HepG2 (cell line): ENCODE measurements around the gene PAM16. TPM values are rescaled to one million over a fixed set of nuclear protein-coding genes. Genes with fewer than 3 reads are reported as not detected.

Source experiments
- ATAC-seq: fragments of 200-7000 bp; cut with Tn5 transposase; 3 replicates; pipeline ENCODE4 v1.9.1; 2020; ENCODE audit warnings: mild to moderate bottlenecking, moderate library complexity
- BruUV-seq: library from RNA; stranded (reverse); fragments of 400-500 nt; replicated peaks from 2 replicates; lab custom pipeline; 2021; lab: Mats Ljungman, UMichigan
- CTCF ChIA-PET: fragments of 300-600 bp; formaldehyde crosslinking; extraction: SDS; loops from one replicate; lab custom pipeline; 2021; ENCODE audit warnings: low total read pairs, inconsistent platforms, low intra/inter-chr PET ratio; lab: Yijun Ruan, JAX
- POLR2A ChIA-PET: fragments of 350-600 bp; sonication (Branson Sonifier 250); formaldehyde crosslinking; loops from one replicate; lab custom pipeline; 2020; ENCODE audit warnings: antibody characterized with exemption, inconsistent platforms; lab: Yijun Ruan, JAX
- DNase-seq: peaks from one replicate; pipeline ENCODE4 v3.0.0-alpha.2; 2015; ENCODE audit warnings: low spot score
- FAIRE-seq: peaks from 3 replicates; lab custom pipeline; 2011; peaks lifted over from hg19 to GRCh38; lab: Jason Lieb, UNC
- H2AFZ ChIP-seq: one replicate; pipeline ENCODE4 v1.6.1; 2011; ENCODE audit warnings: low read length, inconsistent platforms
- H3K27ac ChIP-seq: fragments of 300-600 bp; 3 replicates; pipeline ENCODE4 v1.8.0; 2011; ENCODE audit warnings: mixed run types, mild to moderate bottlenecking, mixed read lengths, low read length, inconsistent platforms; ENCODE audit not compliant: insufficient read depth; ENCODE audit errors: extremely low read length
- H3K27me3 ChIP-seq, 2 experiments: fragments of 200-600 bp in 1 of 2; 2 replicates in 1 of 2; 3 replicates in 1 of 2; pipeline versions ENCODE4 v1.6.0 to v1.8.0; 2011; ENCODE audit warnings: low read length in 2 of 2, mild to moderate bottlenecking in 2 of 2, moderate library complexity in 2 of 2, inconsistent platforms in 1 of 2; ENCODE audit not compliant: insufficient read depth in 2 of 2, control insufficient read depth in 1 of 2
- H3K36me3 ChIP-seq, 2 experiments: fragments of 200-600 bp in 1 of 2; replicated peaks in 1 of 2; 2 replicates in 1 of 2; 3 replicates in 1 of 2; pipeline versions ENCODE4 v1.5.1 to v1.8.0; 2011; ENCODE audit warnings: low read length in 2 of 2, inconsistent platforms in 1 of 2; ENCODE audit not compliant: insufficient read depth in 2 of 2, control insufficient read depth in 1 of 2
- H3K4me1 ChIP-seq: 2 replicates; pipeline ENCODE4 v1.5.1; 2012; ENCODE audit warnings: low read length, inconsistent platforms; ENCODE audit not compliant: insufficient read depth
- H3K4me2 ChIP-seq: 2 replicates; pipeline ENCODE4 v1.6.0; 2011; ENCODE audit warnings: low read depth, low read length, inconsistent platforms
- H3K4me3 ChIP-seq, 3 experiments: fragments of 200-600 bp in 1 of 3; sonication (generic), shearing (Covaris generic) in 1 of 3; replicated peaks in 1 of 3; 2 replicates each; pipeline ENCODE4 v1.5.1; 2011 to 2016; ENCODE audit warnings: low read length in 3 of 3, inconsistent platforms in 2 of 3, low read depth in 2 of 3, mild to moderate bottlenecking in 2 of 3, control low read depth in 1 of 3, mixed read lengths in 1 of 3; ENCODE audit not compliant: insufficient read depth in 1 of 3
- H3K79me2 ChIP-seq: one replicate; pipeline ENCODE4 v1.6.1; 2011; ENCODE audit warnings: low read length, inconsistent platforms; ENCODE audit not compliant: insufficient read depth
- H3K9ac ChIP-seq: 2 replicates; pipeline ENCODE4 v1.6.0; 2011; ENCODE audit warnings: mild to moderate bottlenecking, low read depth, low read length, inconsistent platforms; ENCODE audit not compliant: insufficient read depth
- H3K9me3 ChIP-seq: 2 replicates; pipeline ENCODE4 v1.5.1; 2012; ENCODE audit warnings: mild to moderate bottlenecking, low read length
- H4K20me1 ChIP-seq: 2 replicates; pipeline ENCODE4 v1.6.0; 2011; ENCODE audit warnings: inconsistent platforms, mild to moderate bottlenecking, low read length, moderate library complexity; ENCODE audit not compliant: insufficient read depth
- AGO2 ChIP-seq: fragments of 200-400 bp; formaldehyde crosslinking; optimal IDR thresholded peaks from 2 replicates; pipeline ENCODE3; 2017; ENCODE audit warnings: mild to moderate bottlenecking, low read depth, low read length, moderate library complexity
- CEBPB ChIP-seq: IDR thresholded peaks from 2 replicates; pipeline ENCODE4 v1.6.1; 2011; ENCODE audit warnings: low read depth, low read length, improper control_type of control experiment, borderline replicate concordance
- HNRNPL ChIP-seq: fragments of 200-400 bp; formaldehyde crosslinking; IDR thresholded peaks from 2 replicates; pipeline ENCODE4 v1.6.1; 2017; ENCODE audit warnings: mild to moderate bottlenecking, low read depth, low read length
- KLF13 ChIP-seq: sonication (generic); formaldehyde crosslinking; IDR thresholded peaks from 2 replicates; pipeline ENCODE4 v1.4.0; 2020; ENCODE audit warnings: mild to moderate bottlenecking, missing genetic modification reagents
- NBN ChIP-seq: fragments of 450-650 bp; conservative IDR thresholded peaks from 2 replicates; pipeline ENCODE4 v1.6.1; 2017
- POLR2G ChIP-seq: fragments of 200-400 bp; formaldehyde crosslinking; IDR thresholded peaks from 2 replicates; pipeline ENCODE4 v1.6.1; 2018; ENCODE audit warnings: mild to moderate bottlenecking, low read depth, low read length, moderate library complexity
- RBFOX2 ChIP-seq: fragments of 200-400 bp; formaldehyde crosslinking; IDR thresholded peaks from 2 replicates; pipeline ENCODE4 v1.6.1; 2017; ENCODE audit warnings: low read depth, mild to moderate bottlenecking, low read length
- RBM22 ChIP-seq: fragments of 200-400 bp; formaldehyde crosslinking; optimal IDR thresholded peaks from 2 replicates; pipeline ENCODE3; 2017; ENCODE audit warnings: mild to moderate bottlenecking, low read length, moderate library complexity
- TERF1 ChIP-seq: sonication (generic); formaldehyde crosslinking; IDR thresholded peaks from 2 replicates; pipeline ENCODE4 v1.8.0; 2022; ENCODE audit warnings: mild to moderate bottlenecking, missing genetic modification reagents, moderate library complexity
- ZFP41 ChIP-seq: sonication (generic); formaldehyde crosslinking; IDR thresholded peaks from 2 replicates; pipeline ENCODE4 v1.4.0; 2020; ENCODE audit warnings: mild to moderate bottlenecking, missing genetic modification reagents, borderline replicate concordance
- ZNF121 ChIP-seq: sonication (generic); formaldehyde crosslinking; IDR thresholded peaks from 2 replicates; pipeline ENCODE4 v1.5.0; 2020; ENCODE audit warnings: mild to moderate bottlenecking, missing genetic modification reagents
- ZNF292 ChIP-seq: sonication (generic); formaldehyde crosslinking; IDR thresholded peaks from 2 replicates; pipeline ENCODE4 v1.8.1; 2022; ENCODE audit warnings: mild to moderate bottlenecking, low read depth, missing genetic modification reagents, borderline replicate concordance
- WGBS: methylation state at CpG from one replicate; pipeline ENCODE4 v1.1.6; 2017; ENCODE audit warnings: low lambda C conversion rate; 5-methylcytosine and 5-hydroxymethylcytosine counted together
- in situ Hi-C: cut with HindIII; loops from 2 replicates; pipeline ENCODE4 v1.10.0; 2017; ENCODE audit warnings: low pct_unique_long_range_greater_than_20kb; ENCODE audit not compliant: extremely low pct_ligation_motif_present
- intact Hi-C: fragments of 100-400 bp; cut with micrococcal nuclease; formaldehyde crosslinking; loops from one replicate; pipeline ENCODE4 v1.10.0; 2022; ENCODE audit not compliant: unreplicated experiment
- polyA plus RNA-seq, 8 experiments: library from polyadenylated mRNA; depleted of rRNA in 3 of 8; stranded (reverse) in 7 of 8; unstranded in 1 of 8; fragments of >200 nt; fragmentation: Illumina TruSeq in 4 of 8; extraction: Trizol in 4 of 8; gene quantifications; 2 replicates each; pipeline versions ENCODE4 v1.2.1 to v1.2.3, GENCODE V29; 2011 to 2016; ENCODE audit warnings: low read depth in 4 of 8, missing spikeins in 1 of 8, mixed read lengths in 1 of 8; ENCODE audit not compliant: insufficient read depth in 1 of 8
- total RNA-seq, 5 experiments: library from RNA; depleted of rRNA; stranded (reverse); fragments of >200 nt; fragmentation: Illumina TruSeq; extraction: Trizol; gene quantifications; 2 replicates each; pipeline ENCODE4 v1.2.3, GENCODE V29; 2016; ENCODE audit warnings: low read depth in 1 of 5

The PAM16 gene
- total and polyA plus RNA-seq, 2 of the 13 experiments (the other 11 are each of a cell fraction or from before 2014, with no cell fraction given): 51.5 to 51.8 TPM

GRCh38 chr16:4381072-4381934 is 30.2 kb upstream of the PAM16 start:
- POLR2A ChIA-PET: interaction anchor here (0.7 to 2.4 kb wide), 2 partner anchors 8 to 12 kb away, joined by 3 to 9 read pairs; no protein-coding TSS in a partner anchor
- no peak for FAIRE-seq

More at GRCh38 chr16:4381072-4381934, 30.2 kb upstream of the PAM16 start:
- no peak for ATAC-seq
- CTCF ChIA-PET: no interaction called here
- WGBS: 97% methylated on average over 34 of the region's 59 CpGs
- no peaks in the 10 kb centered on the region for H3K9me3 ChIP-seq
- no peak overlapping the region for H3K27ac ChIP-seq
- no peak for TF ChIP-seq ZNF292 (CRISPR knock-in tag)
- no peak for TF ChIP-seq NBN
- no peak for TF ChIP-seq KLF13 (CRISPR knock-in tag)
- peak; percentile 3 for TF ChIP-seq RBM22
- no peak for TF ChIP-seq ZNF121 (CRISPR knock-in tag)
- peak; percentile 76; the same call in 1 of the 2 replicates for TF ChIP-seq CEBPB
- peak; percentile 13; the same call in 1 of the 2 replicates for TF ChIP-seq POLR2G
- TF ChIP-seq TERF1: no peak
- TF ChIP-seq AGO2: peak; percentile 9
- peak; percentile 54 for TF ChIP-seq RBFOX2
- no peak for TF ChIP-seq ZFP41 (CRISPR knock-in tag)
- peak; percentile 31; the same call in 1 of the 2 replicates for TF ChIP-seq HNRNPL
- TF ChIP-seq, all 625 proteins: peak for 6
- no peak for DNase-seq
- no peaks in the 10 kb centered on the region for H3K27me3 ChIP-seq
- H3K4me1 ChIP-seq: peaks cover 41% of the 10 kb centered on the region
- no peak overlapping the region for H3K4me2 ChIP-seq
- H3K4me3 ChIP-seq: no peak overlapping the region
- no peak overlapping the region for H3K9ac ChIP-seq
- peaks cover 32% of the 10 kb centered on the region for H4K20me1 ChIP-seq
- no peak overlapping the region for H2AFZ ChIP-seq
- peaks cover 19% of the 10 kb centered on the region for H3K79me2 ChIP-seq
- intact Hi-C loops: no loop called here
- in situ Hi-C loops: no loop called here
- no TSS peak for BruUV-seq
- H3K36me3 ChIP-seq: peaks cover 4 to 16% of the 10 kb centered on the region in 2 experiments
